Measurements from ENCODE around the gene ERLIN1.

The ERLIN1 gene

GRCh38 chr10:100185364-100186252 is at the start of gene ERLIN1:
Gene ERLIN1 (minus strand): TSS chr10:100186029. CDS start chr10:100185626, 403 bp downstream.
- Histone ChIP-seq H4K20me1 (ENCODE audit: insufficient read depth, low read length, poor library complexity, severe bottlenecking) (peaks cover 47% of the 10 kb centered on the region), H3K4me3 (ENCODE audit: low read length, poor library complexity, severe bottlenecking) (peak within 1 kb of the TSS; percentile 87), H3K9me3 (ENCODE audit: insufficient read depth, low read depth, low read length) (no peaks in the 10 kb centered on the region), H3K79me2 (ENCODE audit: insufficient read depth, low read length) (peaks cover 70% of the 10 kb centered on the region), H3K9ac (ENCODE audit: low read depth, low read length, poor library complexity, severe bottlenecking) (peak within 1 kb of the TSS; percentile 93), H3K36me3 (ENCODE audit: insufficient read depth, low read length) (peaks cover 13% of the 10 kb centered on the region; the same call in 1 of the 2 replicates), H3F3A (ENCODE audit: low read depth) (no peaks in the 10 kb centered on the region; the same call in 1 of the 2 replicates), H3K9me2 (replicated peaks; ENCODE audit: low read depth, low read length) (no peaks in the 10 kb centered on the region), H2AFZ (ENCODE audit: low read length) (peak within 1 kb of the TSS; percentile 94), H3K4me2 (ENCODE audit: low read depth, low read length, poor library complexity, severe bottlenecking) (peak within 1 kb of the TSS; percentile 97), H3K4me1 (ENCODE audit: insufficient read depth, low read length, poor library complexity, severe bottlenecking) (peaks cover 48% of the 10 kb centered on the region), H3K27me3 (ENCODE audit: insufficient read depth, low read length, poor library complexity, severe bottlenecking) (no peaks in the 10 kb centered on the region)
- TF ChIP-seq CTCF (conservative IDR thresholded peaks at IDR 0.05; ENCODE audit: low read length) (0 out of 2 replicates have a peak, but pooled peaks have one; percentile 7), EZH2phosphoT487 (IDR thresholded peaks at IDR 0.05; ENCODE audit: borderline replicate concordance) (no peak)

GRCh38 chr10:100232101-100232500 is 46.3 kb upstream of the ERLIN1 start:
- Histone ChIP-seq H3K4me3 (ENCODE audit: low read length, poor library complexity, severe bottlenecking) (no peak overlapping the region), H3F3A (ENCODE audit: low read depth) (no peaks in the 10 kb centered on the region), H3K79me2 (ENCODE audit: insufficient read depth, low read length) (peaks cover 23% of the 10 kb centered on the region), H3K9me2 (replicated peaks; ENCODE audit: low read depth, low read length) (no peaks in the 10 kb centered on the region), H3K4me1 (ENCODE audit: insufficient read depth, low read length, poor library complexity, severe bottlenecking) (peaks cover 18% of the 10 kb centered on the region), H3K9me3 (ENCODE audit: insufficient read depth, low read depth, low read length) (no peaks in the 10 kb centered on the region), H3K36me3 (ENCODE audit: insufficient read depth, low read length) (peaks cover 46% of the 10 kb centered on the region; the same call in 1 of the 2 replicates), H3K4me2 (ENCODE audit: low read depth, low read length, poor library complexity, severe bottlenecking) (no peak overlapping the region), H3K27me3 (ENCODE audit: insufficient read depth, low read length, poor library complexity, severe bottlenecking) (no peaks in the 10 kb centered on the region), H2AFZ (ENCODE audit: low read length) (no peak overlapping the region), H3K9ac (ENCODE audit: low read depth, low read length, poor library complexity, severe bottlenecking) (no peak overlapping the region), H4K20me1 (ENCODE audit: insufficient read depth, low read length, poor library complexity, severe bottlenecking) (peaks cover 11% of the 10 kb centered on the region)
- TF ChIP-seq EZH2phosphoT487 (IDR thresholded peaks at IDR 0.05; ENCODE audit: borderline replicate concordance) (no peak), CTCF (conservative IDR thresholded peaks at IDR 0.05; ENCODE audit: low read length) (no peak)

GRCh38 chr10:100229819-100230422 is 44.1 kb upstream of the ERLIN1 start:
- Histone ChIP-seq H3K4me1 (ENCODE audit: insufficient read depth, low read length, poor library complexity, severe bottlenecking) (peaks cover 28% of the 10 kb centered on the region), H3K27me3 (ENCODE audit: insufficient read depth, low read length, poor library complexity, severe bottlenecking) (no peaks in the 10 kb centered on the region), H3K79me2 (ENCODE audit: insufficient read depth, low read length) (peaks cover 33% of the 10 kb centered on the region), H3K9ac (ENCODE audit: low read depth, low read length, poor library complexity, severe bottlenecking) (peak overlapping the region; percentile 80), H3K9me3 (ENCODE audit: insufficient read depth, low read depth, low read length) (no peaks in the 10 kb centered on the region), H3K36me3 (ENCODE audit: insufficient read depth, low read length) (peaks cover 31% of the 10 kb centered on the region; the same call in 1 of the 2 replicates), H3K4me3 (ENCODE audit: low read length, poor library complexity, severe bottlenecking) (peak overlapping the region; percentile 74), H4K20me1 (ENCODE audit: insufficient read depth, low read length, poor library complexity, severe bottlenecking) (peaks cover 11% of the 10 kb centered on the region), H3K4me2 (ENCODE audit: low read depth, low read length, poor library complexity, severe bottlenecking) (peak overlapping the region; percentile 88), H3K9me2 (replicated peaks; ENCODE audit: low read depth, low read length) (no peaks in the 10 kb centered on the region), H3F3A (ENCODE audit: low read depth) (no peaks in the 10 kb centered on the region), H2AFZ (ENCODE audit: low read length) (peak overlapping the region; percentile 92)
- TF ChIP-seq EZH2phosphoT487 (IDR thresholded peaks at IDR 0.05; ENCODE audit: borderline replicate concordance) = no peak
- no peak for TF ChIP-seq CTCF (conservative IDR thresholded peaks at IDR 0.05; ENCODE audit: low read length)

Data from Loucy (cell line).